GM23248 (cell line): ENCODE measurements around the gene GLYATL3.

Source experiments
- EZH2 ChIP-seq: fragments of 200-600 bp; sonication (generic); IDR thresholded peaks from 2 replicates; pipeline ENCODE4 v1.6.1; 2018; ENCODE audit warnings: antibody characterized with exemption, mild to moderate bottlenecking; ENCODE audit not compliant: insufficient read depth, poor library complexity, severe bottlenecking
- EZH2phosphoT487 ChIP-seq: fragments of 200-600 bp; sonication (generic); IDR thresholded peaks from 2 replicates; pipeline ENCODE4 v1.6.1; 2018; ENCODE audit warnings: antibody characterized with exemption, moderate library complexity, mild to moderate bottlenecking, low read depth; ENCODE audit not compliant: insufficient read depth

GRCh38 chr6:49462071-49462470 is 37.7 kb upstream of the GLYATL3 start:
- no peak for TF ChIP-seq EZH2
- no peak for TF ChIP-seq EZH2phosphoT487
